HCT116 (cell line): Measurements from ENCODE around the gene ERBB3. TPM values are rescaled to one million over a fixed set of nuclear protein-coding genes. Genes with fewer than 3 reads are reported as not detected.

Source experiments
- ATAC-seq: fragments of 200-7000 bp; cut with Tn5 transposase; 2 replicates; pipeline ENCODE4 v1.9.1; 2020; ENCODE audit warnings: mild to moderate bottlenecking, moderate library complexity
- BruUV-seq: library from RNA; stranded (reverse); fragments of 400-500 nt; replicated peaks from 2 replicates; lab custom pipeline; 2021; lab: Mats Ljungman, UMichigan
- CTCF ChIA-PET: fragments of 300-600 bp; sonication (Branson Sonifier 250); formaldehyde crosslinking; loops from one replicate; lab custom pipeline; 2021; ENCODE audit warnings: antibody characterized with exemption; lab: Charles Lee
- POLR2A ChIA-PET: fragments of 300-600, 350-600 bp; sonication (Branson Sonifier 250); formaldehyde crosslinking; loops from one replicate; lab custom pipeline; 2021; ENCODE audit warnings: antibody characterized with exemption; lab: Charles Lee
- RAD21 ChIA-PET, 2 experiments: fragments of 300-600 bp; sonication (Branson Sonifier 250); formaldehyde crosslinking; loops; one replicate each; lab custom pipeline; 2023; ENCODE audit warnings: low total read pairs in 2 of 2; ENCODE audit not compliant: uncharacterized antibody in 2 of 2, unreplicated experiment in 2 of 2, low non-redundant PET in 1 of 2; lab: Charles Lee
- DNase-seq: peaks from one replicate; pipeline ENCODE4 v3.0.0-alpha.2; 2010; ENCODE audit warnings: low read depth, low spot score
- H2AFZ ChIP-seq: fragments of 200-600 bp; shearing (Covaris generic), sonication (generic); 2 replicates; pipeline ENCODE4 v1.6.1; 2017; ENCODE audit warnings: low read depth, mixed run types, mixed read lengths, antibody characterized with exemption, low read length; ENCODE audit not compliant: poor library complexity, severe bottlenecking
- H3K27ac ChIP-seq: 2 replicates; pipeline ENCODE4 v1.5.1; 2012; ENCODE audit warnings: low read depth, low read length
- H3K27me3 ChIP-seq: fragments of 200-600 bp; sonication (generic); 2 replicates; pipeline ENCODE4 v1.6.1; 2016; ENCODE audit warnings: mixed run types, low read length, mixed read lengths; ENCODE audit not compliant: insufficient read depth
- H3K36me3 ChIP-seq, 2 experiments: fragments of 200-500 bp in 1 of 2; fragments of 200-600 bp in 1 of 2; sonication (Bioruptor generic) in 1 of 2; sonication (generic) in 1 of 2; 2 replicates each; pipeline versions ENCODE4 v1.5.1 to v1.6.1; 2014 to 2016; ENCODE audit warnings: low read length in 2 of 2, inconsistent platforms in 1 of 2, mixed read lengths in 1 of 2, mixed run types in 1 of 2; ENCODE audit not compliant: insufficient read depth in 2 of 2, control insufficient read depth in 1 of 2
- H3K4me1 ChIP-seq, 2 experiments: fragments of 200-600 bp in 1 of 2; sonication (generic) in 1 of 2; 2 replicates each; pipeline versions ENCODE4 v1.5.1 to v1.6.1; 2012 to 2017; ENCODE audit warnings: low read length in 2 of 2, inconsistent platforms in 1 of 2, mild to moderate bottlenecking in 1 of 2, mixed read lengths in 1 of 2, mixed run types in 1 of 2, moderate library complexity in 1 of 2; ENCODE audit not compliant: insufficient read depth in 2 of 2, control insufficient read depth in 1 of 2
- H3K4me2 ChIP-seq: fragments of 200-600 bp; sonication (generic); 2 replicates; pipeline ENCODE4 v1.6.1; 2017; ENCODE audit warnings: mixed run types, low read length, mixed read lengths
- H3K4me3 ChIP-seq, 2 experiments: fragments of 200-600 bp in 1 of 2; sonication (generic) in 1 of 2; replicated peaks in 1 of 2; 2 replicates each; pipeline ENCODE4 v1.5.1; 2011 to 2016; ENCODE audit warnings: low read length in 2 of 2, control low read depth in 1 of 2, low read depth in 1 of 2, mild to moderate bottlenecking in 1 of 2, mixed read lengths in 1 of 2, mixed run types in 1 of 2
- H3K79me2 ChIP-seq: fragments of 200-600 bp; sonication (generic); 2 replicates; pipeline ENCODE4 v1.6.1; 2017; ENCODE audit warnings: mild to moderate bottlenecking, mixed run types, low read length, moderate library complexity, mixed read lengths; ENCODE audit not compliant: insufficient read depth
- H3K9ac ChIP-seq: fragments of 200-600 bp; sonication (generic); 2 replicates; pipeline ENCODE4 v1.6.1; 2016; ENCODE audit warnings: low read length, mixed read lengths
- H3K9me2 ChIP-seq: fragments of 200-600 bp; sonication (generic), shearing (Covaris generic); 2 replicates; pipeline ENCODE4 v1.6.1; 2017; ENCODE audit warnings: mixed run types, mild to moderate bottlenecking, moderate library complexity; ENCODE audit not compliant: insufficient read depth
- H3K9me3 ChIP-seq, 2 experiments: fragments of 200-500 bp in 1 of 2; fragments of 200-600 bp in 1 of 2; sonication (Bioruptor generic) in 1 of 2; sonication (generic) in 1 of 2; 2 replicates each; pipeline ENCODE4 v1.6.1; 2014 to 2017; ENCODE audit warnings: low read length in 2 of 2, mixed read lengths in 2 of 2, inconsistent platforms in 1 of 2, low read depth in 1 of 2, mild to moderate bottlenecking in 1 of 2, mixed run types in 1 of 2, moderate library complexity in 1 of 2; ENCODE audit not compliant: control insufficient read depth in 1 of 2, insufficient read depth in 1 of 2
- H4K20me1 ChIP-seq: fragments of 200-600 bp; sonication (generic), shearing (Covaris generic); 2 replicates; pipeline ENCODE4 v1.6.1; 2017; ENCODE audit warnings: mixed run types, mild to moderate bottlenecking, moderate library complexity; ENCODE audit not compliant: insufficient read depth
- ELF1 ChIP-seq: IDR thresholded peaks from 2 replicates; pipeline ENCODE4 v1.6.1; 2012; ENCODE audit warnings: low read depth, borderline replicate concordance
- EZH2phosphoT487 ChIP-seq: fragments of 200-600 bp; IDR thresholded peaks from 2 replicates; pipeline ENCODE4 v1.6.1; 2018; ENCODE audit warnings: antibody characterized with exemption, borderline replicate concordance
- FOSL1 ChIP-seq: IDR thresholded peaks from 2 replicates; pipeline ENCODE4 v1.6.1; 2012; ENCODE audit warnings: low read depth
- RAD21 ChIP-seq: IDR thresholded peaks from 2 replicates; pipeline ENCODE4 v1.6.1; 2012; ENCODE audit warnings: low read depth, mild to moderate bottlenecking
- SIN3A ChIP-seq: IDR thresholded peaks from 2 replicates; pipeline ENCODE4 v1.6.1; 2012; ENCODE audit warnings: low read depth
- YY1 ChIP-seq: IDR thresholded peaks from 2 replicates; pipeline ENCODE4 v1.6.1; 2011; ENCODE audit warnings: low read length, low read depth, moderate library complexity, mild to moderate bottlenecking; ENCODE audit not compliant: insufficient replicate concordance; ENCODE audit errors: extremely low read depth
- ZFX ChIP-seq: fragments of 450-650 bp; IDR thresholded peaks from 2 replicates; pipeline ENCODE4 v1.6.1; 2017
- ZNF274 ChIP-seq: fragments of 200-500 bp; sonication (Bioruptor generic); IDR thresholded peaks from 2 replicates; pipeline ENCODE4 v1.6.1; 2014; ENCODE audit warnings: mild to moderate bottlenecking, low read depth, low read length, inconsistent platforms
- intact Hi-C: fragments of 100-400 bp; cut with micrococcal nuclease; formaldehyde crosslinking; loops from 2 replicates; pipeline ENCODE4 v1.10.0; 2022
- total RNA-seq: library from RNA; stranded (reverse); gene quantifications from one replicate; pipeline ENCODE4 v1.2.1, GENCODE V29; 2021; ENCODE audit not compliant: unreplicated experiment
- TF ChIP-seq, protein P1 (sequence below): IDR thresholded peaks from 2 replicates; pipeline ENCODE4 v1.6.1; 2012; ENCODE audit warnings: low read depth
- TF ChIP-seq, protein P2 (sequence below), 3 experiments: fragments of 200-600 bp in 1 of 3; sonication (generic) in 1 of 3; IDR thresholded peaks in 2 of 3; conservative IDR thresholded peaks in 1 of 3; 2 replicates each; pipeline ENCODE4 v1.5.1; 2012 to 2017; ENCODE audit warnings: low read depth in 2 of 3, low read length in 2 of 3, antibody characterized with exemption in 1 of 3, borderline replicate concordance in 1 of 3, control low read depth in 1 of 3, mild to moderate bottlenecking in 1 of 3, mixed read lengths in 1 of 3, mixed run types in 1 of 3, moderate library complexity in 1 of 3; ENCODE audit not compliant: insufficient read depth in 1 of 3

The ERBB3 gene
- total RNA-seq, 1 experiment from 2014 or later = 39.7 TPM

DNA sequence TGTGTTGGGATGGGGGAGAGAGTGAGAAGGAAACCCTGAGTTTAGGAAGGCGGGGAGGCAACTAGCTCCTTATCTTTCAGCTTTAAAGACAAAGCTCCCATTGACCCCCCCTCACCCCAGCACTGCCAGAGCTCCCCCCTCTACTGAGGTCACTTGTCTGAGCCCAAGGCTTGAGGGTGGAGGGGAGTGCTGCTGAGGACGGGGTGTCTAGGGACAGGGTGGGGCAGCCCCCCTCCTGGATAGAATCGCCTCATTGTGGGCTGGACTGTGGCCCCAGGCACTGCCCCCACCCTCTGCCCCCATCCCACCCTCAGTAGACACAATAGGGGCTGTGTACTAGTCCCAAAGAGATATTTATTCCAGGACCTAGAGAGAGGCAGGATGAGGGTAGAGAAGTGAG is 3.0 kb downstream of the ERBB3 start:
- Histone ChIP-seq H3K4me1 (peaks cover 21 to 48% of the 10 kb centered on the region in 2 experiments), H3K27ac (no peak overlapping the region), H4K20me1 (no peaks in the 10 kb centered on the region), H2AFZ (no peak overlapping the region), H3K9me2 (no peaks in the 10 kb centered on the region), H3K36me3 (peaks cover 6 to 18% of the 10 kb centered on the region in 2 experiments; a peak in 2 of 4 replicates), H3K9me3 (no peaks in the 10 kb centered on the region), H3K4me3 (no peak overlapping the region), H3K27me3 (no peaks in the 10 kb centered on the region), H3K4me2 (no peak overlapping the region), H3K79me2 (peaks cover 12% of the 10 kb centered on the region; the same call in 1 of the 2 replicates), H3K9ac (no peak overlapping the region)
- CTCF ChIA-PET = no interaction called here
- no peak for TF ChIP-seq SIN3A
- TF ChIP-seq ZNF274 = no peak
- TF ChIP-seq, protein P1, sequence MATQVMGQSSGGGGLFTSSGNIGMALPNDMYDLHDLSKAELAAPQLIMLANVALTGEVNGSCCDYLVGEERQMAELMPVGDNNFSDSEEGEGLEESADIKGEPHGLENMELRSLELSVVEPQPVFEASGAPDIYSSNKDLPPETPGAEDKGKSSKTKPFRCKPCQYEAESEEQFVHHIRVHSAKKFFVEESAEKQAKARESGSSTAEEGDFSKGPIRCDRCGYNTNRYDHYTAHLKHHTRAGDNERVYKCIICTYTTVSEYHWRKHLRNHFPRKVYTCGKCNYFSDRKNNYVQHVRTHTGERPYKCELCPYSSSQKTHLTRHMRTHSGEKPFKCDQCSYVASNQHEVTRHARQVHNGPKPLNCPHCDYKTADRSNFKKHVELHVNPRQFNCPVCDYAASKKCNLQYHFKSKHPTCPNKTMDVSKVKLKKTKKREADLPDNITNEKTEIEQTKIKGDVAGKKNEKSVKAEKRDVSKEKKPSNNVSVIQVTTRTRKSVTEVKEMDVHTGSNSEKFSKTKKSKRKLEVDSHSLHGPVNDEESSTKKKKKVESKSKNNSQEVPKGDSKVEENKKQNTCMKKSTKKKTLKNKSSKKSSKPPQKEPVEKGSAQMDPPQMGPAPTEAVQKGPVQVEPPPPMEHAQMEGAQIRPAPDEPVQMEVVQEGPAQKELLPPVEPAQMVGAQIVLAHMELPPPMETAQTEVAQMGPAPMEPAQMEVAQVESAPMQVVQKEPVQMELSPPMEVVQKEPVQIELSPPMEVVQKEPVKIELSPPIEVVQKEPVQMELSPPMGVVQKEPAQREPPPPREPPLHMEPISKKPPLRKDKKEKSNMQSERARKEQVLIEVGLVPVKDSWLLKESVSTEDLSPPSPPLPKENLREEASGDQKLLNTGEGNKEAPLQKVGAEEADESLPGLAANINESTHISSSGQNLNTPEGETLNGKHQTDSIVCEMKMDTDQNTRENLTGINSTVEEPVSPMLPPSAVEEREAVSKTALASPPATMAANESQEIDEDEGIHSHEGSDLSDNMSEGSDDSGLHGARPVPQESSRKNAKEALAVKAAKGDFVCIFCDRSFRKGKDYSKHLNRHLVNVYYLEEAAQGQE = no peak
- DNase-seq = no peak
- intact Hi-C loops = no loop called here
- RAD21 ChIA-PET = no interaction called here
- POLR2A ChIA-PET = no interaction called here
- no peak for ATAC-seq
- BruUV-seq = no TSS peak

DNA sequence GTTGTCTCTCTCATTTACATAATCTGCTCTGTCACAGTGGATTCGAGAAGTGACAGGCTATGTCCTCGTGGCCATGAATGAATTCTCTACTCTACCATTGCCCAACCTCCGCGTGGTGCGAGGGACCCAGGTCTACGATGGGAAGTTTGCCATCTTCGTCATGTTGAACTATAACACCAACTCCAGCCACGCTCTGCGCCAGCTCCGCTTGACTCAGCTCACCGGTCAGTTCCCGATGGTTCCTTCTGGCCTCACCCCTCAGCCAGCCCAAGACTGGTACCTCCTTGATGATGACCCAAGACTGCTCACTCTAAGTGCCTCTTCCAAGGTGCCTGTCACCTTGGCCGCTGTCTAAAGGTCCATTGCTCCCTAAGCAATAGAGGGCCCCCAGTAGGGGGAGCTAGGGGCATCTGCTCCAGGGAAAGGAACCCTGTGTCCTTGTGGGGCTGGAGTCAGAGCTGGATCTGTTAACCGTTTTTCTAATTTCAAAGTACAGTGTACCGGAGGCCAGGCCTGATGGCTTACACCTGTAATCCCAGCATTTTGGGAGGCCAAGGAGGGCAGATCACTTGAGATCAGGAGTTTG is 5.1 kb downstream of the ERBB3 start:
- H3K27me3 ChIP-seq = no peaks in the 10 kb centered on the region
- intact Hi-C loops = no loop called here
- no peaks in the 10 kb centered on the region for H4K20me1 ChIP-seq
- peaks cover 10 to 22% of the 10 kb centered on the region in 2 experiments; a peak in 2 of 4 replicates for H3K36me3 ChIP-seq
- H3K9me3 ChIP-seq = no peaks in the 10 kb centered on the region
- peaks cover 12% of the 10 kb centered on the region; the same call in 1 of the 2 replicates for H3K79me2 ChIP-seq
- DNase-seq (no peak), ATAC-seq (peak; percentile 47)
- H3K4me2 ChIP-seq = no peak overlapping the region
- H3K27ac ChIP-seq = no peak overlapping the region
- ChIA-PET POLR2A (interaction anchor here (0.7 to 1.3 kb wide), 4 partner anchors 19 to 33 kb away, joined by 3 to 6 read pairs (median 3); partner anchors contain the start of genes PA2G4 and ZC3H10), CTCF (interaction anchor here (0.8 to 1.8 kb wide), 7 partner anchors 10 to 347 kb away, joined by 3 to 13 read pairs (median 4); partner anchors contain the start of genes ORMDL2, PA2G4, RAB5B and SARNP)
- no peak overlapping the region for H3K4me3 ChIP-seq
- H2AFZ ChIP-seq = no peak overlapping the region
- H3K9me2 ChIP-seq = no peaks in the 10 kb centered on the region
- no peak for TF ChIP-seq YY1
- TF ChIP-seq SIN3A = no peak
- no peak for TF ChIP-seq FOSL1
- TF ChIP-seq, protein P2, sequence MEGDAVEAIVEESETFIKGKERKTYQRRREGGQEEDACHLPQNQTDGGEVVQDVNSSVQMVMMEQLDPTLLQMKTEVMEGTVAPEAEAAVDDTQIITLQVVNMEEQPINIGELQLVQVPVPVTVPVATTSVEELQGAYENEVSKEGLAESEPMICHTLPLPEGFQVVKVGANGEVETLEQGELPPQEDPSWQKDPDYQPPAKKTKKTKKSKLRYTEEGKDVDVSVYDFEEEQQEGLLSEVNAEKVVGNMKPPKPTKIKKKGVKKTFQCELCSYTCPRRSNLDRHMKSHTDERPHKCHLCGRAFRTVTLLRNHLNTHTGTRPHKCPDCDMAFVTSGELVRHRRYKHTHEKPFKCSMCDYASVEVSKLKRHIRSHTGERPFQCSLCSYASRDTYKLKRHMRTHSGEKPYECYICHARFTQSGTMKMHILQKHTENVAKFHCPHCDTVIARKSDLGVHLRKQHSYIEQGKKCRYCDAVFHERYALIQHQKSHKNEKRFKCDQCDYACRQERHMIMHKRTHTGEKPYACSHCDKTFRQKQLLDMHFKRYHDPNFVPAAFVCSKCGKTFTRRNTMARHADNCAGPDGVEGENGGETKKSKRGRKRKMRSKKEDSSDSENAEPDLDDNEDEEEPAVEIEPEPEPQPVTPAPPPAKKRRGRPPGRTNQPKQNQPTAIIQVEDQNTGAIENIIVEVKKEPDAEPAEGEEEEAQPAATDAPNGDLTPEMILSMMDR (IDR thresholded peaks at IDR 0.05 in 2 of 3, conservative IDR thresholded peaks at IDR 0.05 in 1 of 3; ENCODE audit: borderline replicate concordance in 1 of 3, insufficient read depth in 1 of 3, low read depth in 2 of 3, low read length in 2 of 3) = peak; percentile 21 to 82 (median 48); a peak in 5 of 6 replicates
- TF ChIP-seq ELF1 = no peak
- TF ChIP-seq RAD21 = peak; percentile 47; the same call in 1 of the 2 replicates
- TF ChIP-seq ZNF274 = no peak
- no peak for TF ChIP-seq EZH2phosphoT487
- no peak for TF ChIP-seq ZFX
- TF ChIP-seq, all 23 proteins: peak for 2
- RAD21 ChIA-PET = no interaction called here
- Histone ChIP-seq H3K4me1 (peaks cover 15 to 32% of the 10 kb centered on the region in 2 experiments), H3K9ac (no peak overlapping the region)
- BruUV-seq = no TSS peak
